ENCODE measurements around the gene DUS1L. TPM values are rescaled to one million over a fixed set of nuclear protein-coding genes. Genes with fewer than 3 reads are reported as not detected.

DUS1L gene
- total RNA-seq, 1 donor: 56.1 TPM

- H3K4me3 ChIP-seq (ENCODE audit: low read depth, low read length): no peak overlapping the region
- TF ChIP-seq CTCF (IDR thresholded peaks at IDR 0.05; ENCODE audit: insufficient read depth, low read depth, low read length): no peak
- no peak for DNase-seq (ENCODE audit: low read depth)
Observed at GRCh38 chr17:82101767-82102679, 36.4 kb upstream of the DUS1L start.

GRCh38 chr17:82101301-82101715 lies 35.7 kb upstream of the DUS1L start:
- no peak overlapping the region for H3K4me3 ChIP-seq (ENCODE audit: low read depth, low read length)
- no peak for DNase-seq (ENCODE audit: low read depth)
- TF ChIP-seq CTCF (IDR thresholded peaks at IDR 0.05; ENCODE audit: insufficient read depth, low read depth, low read length): no peak

GRCh38 chr17:82100502-82101298 lies 35.1 kb upstream of the DUS1L start:
- DNase-seq (ENCODE audit: low read depth): no peak
- H3K4me3 ChIP-seq (ENCODE audit: low read depth, low read length): no peak overlapping the region
- TF ChIP-seq CTCF (IDR thresholded peaks at IDR 0.05; ENCODE audit: insufficient read depth, low read depth, low read length): no peak

- peak overlapping the region; percentile 55 for H3K4me3 ChIP-seq (ENCODE audit: low read depth, low read length)
- no peak for TF ChIP-seq CTCF (IDR thresholded peaks at IDR 0.05; ENCODE audit: insufficient read depth, low read depth, low read length)
- DNase-seq (ENCODE audit: low read depth): no peak
Observed at GRCh38 chr17:82098939-82099763, 33.5 kb upstream of the DUS1L start.

- peak; percentile 29 for TF ChIP-seq CTCF (IDR thresholded peaks at IDR 0.05; ENCODE audit: insufficient read depth, low read depth, low read length)
- DNase-seq (ENCODE audit: low read depth): peak; percentile 96
- peak within 1 kb of the TSS; percentile 72 for H3K4me3 ChIP-seq (ENCODE audit: low read depth, low read length)
Observed at GRCh38 chr17:82098169-82098938, 32.8 kb upstream of the DUS1L start, which contains the start of gene FASN. TSS of gene FASN (minus strand) at chr17:82098236. CDS start at chr17:82096445, 1,791 bp downstream.

- H3K4me3 ChIP-seq (ENCODE audit: low read depth, low read length): peak overlapping the region; percentile 72
- TF ChIP-seq CTCF (IDR thresholded peaks at IDR 0.05; ENCODE audit: insufficient read depth, low read depth, low read length): no peak
- DNase-seq (ENCODE audit: low read depth): no peak
Observed at GRCh38 chr17:82097919-82098168, 32.2 kb upstream of the DUS1L start.
